ENCODE data around the gene ZNF354B. TPM values are rescaled to one million over a fixed set of nuclear protein-coding genes. Genes with fewer than 3 reads are reported as not detected.
"Not testable (repeated sequence)": the region's sequence is repeated elsewhere in the genome, so short reads cannot be mapped to it uniquely, and the experiment has no call there.

Gene ZNF354B
- total RNA-seq, 4 donors from 2014 or later, result 9.8 to 18.8 (median 15.4) TPM

DNA sequence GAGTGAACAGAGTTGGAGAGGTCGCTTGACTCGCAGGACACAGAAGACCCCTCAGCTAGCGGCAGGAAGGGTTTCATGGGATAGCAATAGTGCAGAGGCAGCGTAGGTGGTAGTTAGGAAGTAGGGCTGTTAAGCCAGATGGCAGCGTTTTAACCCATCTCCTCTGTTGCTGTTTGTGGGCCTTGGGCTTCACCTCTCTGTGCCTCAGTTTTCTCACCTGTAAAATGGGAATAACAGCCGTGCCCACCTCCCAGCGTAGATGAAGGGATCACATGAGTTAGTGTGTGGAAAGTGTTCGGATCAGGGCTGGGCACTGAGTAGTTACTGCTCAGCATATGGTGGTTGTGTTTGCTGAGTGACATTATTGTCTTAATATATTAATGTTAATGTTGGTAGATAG is 1.9 kb downstream of the ZNF354B start:
- Histone ChIP-seq H3K27me3 (no peaks in the 10 kb centered on the region), H3K27ac (replicated peaks in 1 of 4) (no peak overlapping the region), H3K4me1 (peaks cover 7 to 31% (median 24%) of the 10 kb centered on the region in 4 donors), H3K4me3 (no peak overlapping the region), H3K36me3 (peaks cover 3 to 35% (median 27%) of the 10 kb centered on the region in 4 donors), H3K9me3 (no peaks in the 10 kb centered on the region)
- WGBS, result 97% methylated on average over 8 of the region's 8 CpGs
- DNase-seq (ENCODE audit: extremely low spot score), result no peak
- intact Hi-C loops (cut with DNase I), result loop anchor here (5.0 kb wide), 1 partner anchor 81 kb away; the partner anchor contains the start of gene ZNF454
- TF ChIP-seq POLR2AphosphoS5 (IDR thresholded peaks at IDR 0.05), result no peak
- no peak for TF ChIP-seq EP300 (IDR thresholded peaks at IDR 0.05)
- no peak for TF ChIP-seq POLR2A (IDR thresholded peaks at IDR 0.05; ENCODE audit: low read depth)
- TF ChIP-seq, protein P1, sequence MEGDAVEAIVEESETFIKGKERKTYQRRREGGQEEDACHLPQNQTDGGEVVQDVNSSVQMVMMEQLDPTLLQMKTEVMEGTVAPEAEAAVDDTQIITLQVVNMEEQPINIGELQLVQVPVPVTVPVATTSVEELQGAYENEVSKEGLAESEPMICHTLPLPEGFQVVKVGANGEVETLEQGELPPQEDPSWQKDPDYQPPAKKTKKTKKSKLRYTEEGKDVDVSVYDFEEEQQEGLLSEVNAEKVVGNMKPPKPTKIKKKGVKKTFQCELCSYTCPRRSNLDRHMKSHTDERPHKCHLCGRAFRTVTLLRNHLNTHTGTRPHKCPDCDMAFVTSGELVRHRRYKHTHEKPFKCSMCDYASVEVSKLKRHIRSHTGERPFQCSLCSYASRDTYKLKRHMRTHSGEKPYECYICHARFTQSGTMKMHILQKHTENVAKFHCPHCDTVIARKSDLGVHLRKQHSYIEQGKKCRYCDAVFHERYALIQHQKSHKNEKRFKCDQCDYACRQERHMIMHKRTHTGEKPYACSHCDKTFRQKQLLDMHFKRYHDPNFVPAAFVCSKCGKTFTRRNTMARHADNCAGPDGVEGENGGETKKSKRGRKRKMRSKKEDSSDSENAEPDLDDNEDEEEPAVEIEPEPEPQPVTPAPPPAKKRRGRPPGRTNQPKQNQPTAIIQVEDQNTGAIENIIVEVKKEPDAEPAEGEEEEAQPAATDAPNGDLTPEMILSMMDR (IDR thresholded peaks at IDR 0.05), result no peak

DNA sequence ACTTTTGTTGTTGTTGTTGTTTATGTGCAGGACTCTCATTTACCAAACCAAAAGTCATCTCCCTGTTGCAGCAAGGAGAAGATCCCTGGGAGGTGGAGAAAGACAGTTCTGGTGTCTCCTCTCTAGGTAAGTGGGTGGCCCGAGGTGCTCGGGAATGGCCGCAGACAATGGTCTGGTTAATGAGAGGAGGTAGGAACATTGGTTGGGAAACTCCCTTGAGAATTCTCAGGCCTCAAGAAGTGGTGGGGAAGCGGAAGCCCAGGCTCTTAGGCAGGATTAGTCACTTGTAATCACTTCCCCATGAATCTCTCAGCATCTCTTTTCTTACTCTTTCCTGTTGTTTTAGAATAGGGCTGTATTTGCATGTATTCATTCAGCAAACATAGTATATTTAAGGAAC is 7.2 kb downstream of the ZNF354B start:
- Histone ChIP-seq H3K27me3 (no peaks in the 10 kb centered on the region), H3K27ac (replicated peaks in 1 of 4) (no peak overlapping the region), H3K4me3 (no peak overlapping the region), H3K4me1 (peaks cover 7 to 17% (median 13%) of the 10 kb centered on the region in 4 donors), H3K36me3 (peaks cover 35 to 88% (median 76%) of the 10 kb centered on the region in 4 donors), H3K9me3 (peaks cover 0 to 3% (median 0%) of the 10 kb centered on the region in 4 donors)
- intact Hi-C loops (cut with DNase I), result no loop called here
- WGBS, result 91% methylated on average over 4 of the region's 4 CpGs
- TF ChIP-seq POLR2AphosphoS5 (IDR thresholded peaks at IDR 0.05) (no peak), EP300 (IDR thresholded peaks at IDR 0.05) (no peak), POLR2A (IDR thresholded peaks at IDR 0.05; ENCODE audit: low read depth) (no peak)
- TF ChIP-seq, protein P1 (IDR thresholded peaks at IDR 0.05), result no peak
- no peak for DNase-seq (ENCODE audit: extremely low spot score)

DNA sequence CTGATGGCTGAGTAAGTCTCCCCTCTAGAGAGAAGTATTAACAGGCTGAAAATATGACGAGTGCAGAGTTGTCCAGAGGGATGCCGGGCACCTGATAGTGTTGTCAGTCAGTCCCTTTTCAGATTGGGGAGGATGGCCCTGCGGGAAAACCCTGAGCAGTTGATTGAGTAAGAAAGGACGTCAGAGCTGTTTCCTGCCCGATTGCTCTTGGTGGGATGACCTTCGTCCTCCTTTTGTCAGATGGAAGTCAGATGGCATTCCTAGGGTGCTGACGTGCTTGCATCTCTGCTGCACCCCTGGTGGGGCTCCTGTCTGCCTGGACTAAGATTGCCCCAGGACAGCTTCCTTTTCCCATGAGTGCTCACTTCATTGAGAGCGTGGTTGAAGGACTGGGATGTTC is 9.8 kb downstream of the ZNF354B start:
- H3K27me3 ChIP-seq, result no peaks in the 10 kb centered on the region
- DNase-seq (ENCODE audit: extremely low spot score), result no peak
- no peaks in the 10 kb centered on the region for H3K4me1 ChIP-seq
- intact Hi-C loops (cut with DNase I), result no loop called here
- no peak for TF ChIP-seq POLR2A (IDR thresholded peaks at IDR 0.05; ENCODE audit: low read depth)
- no peak for TF ChIP-seq POLR2AphosphoS5 (IDR thresholded peaks at IDR 0.05)
- TF ChIP-seq, protein P1 (IDR thresholded peaks at IDR 0.05), result no peak
- no peak for TF ChIP-seq EP300 (IDR thresholded peaks at IDR 0.05)
- WGBS, result 89% methylated on average over 8 of the region's 8 CpGs
- H3K4me3 ChIP-seq, result no peak overlapping the region
- no peak overlapping the region for H3K27ac ChIP-seq (replicated peaks in 1 of 4)
- peaks cover 0 to 23% (median 9%) of the 10 kb centered on the region in 4 donors for H3K9me3 ChIP-seq
- H3K36me3 ChIP-seq, result peaks cover 52 to 96% (median 83%) of the 10 kb centered on the region in 4 donors

DNA sequence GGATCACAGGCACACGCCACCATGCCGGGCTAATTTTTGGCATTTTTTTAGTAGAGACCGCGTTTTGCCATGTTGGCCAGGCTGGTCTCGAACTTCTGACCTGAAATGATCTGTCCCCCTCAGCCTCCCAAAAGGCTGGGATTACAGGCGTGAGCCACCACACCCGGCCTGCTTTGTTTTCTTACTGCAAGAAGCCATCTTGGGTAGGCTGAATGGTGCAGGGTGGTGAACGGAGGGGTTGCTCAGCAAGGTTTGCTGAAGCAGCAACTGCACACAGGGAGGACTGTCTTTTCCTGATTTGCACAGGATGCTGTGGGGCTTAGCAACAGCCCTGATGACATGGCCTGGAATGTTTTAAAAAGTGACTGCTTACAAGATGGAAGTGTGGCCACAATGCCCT is 10.7 kb downstream of the ZNF354B start:
- no peak overlapping the region for H3K27ac ChIP-seq (replicated peaks in 1 of 4)
- intact Hi-C loops (cut with DNase I), result no loop called here
- H3K36me3 ChIP-seq, result peaks cover 60 to 98% (median 88%) of the 10 kb centered on the region in 4 donors
- peaks cover 0 to 31% (median 9%) of the 10 kb centered on the region in 4 donors for H3K9me3 ChIP-seq
- WGBS, result 98% methylated on average over 8 of the region's 8 CpGs
- no peaks in the 10 kb centered on the region for H3K27me3 ChIP-seq
- no peak for TF ChIP-seq EP300 (IDR thresholded peaks at IDR 0.05)
- TF ChIP-seq POLR2AphosphoS5 (IDR thresholded peaks at IDR 0.05), result no peak
- TF ChIP-seq, protein P1 (IDR thresholded peaks at IDR 0.05), result no peak
- no peak for TF ChIP-seq POLR2A (IDR thresholded peaks at IDR 0.05; ENCODE audit: low read depth)
- no peaks in the 10 kb centered on the region for H3K4me1 ChIP-seq
- H3K4me3 ChIP-seq, result no peak overlapping the region
- DNase-seq (ENCODE audit: extremely low spot score), result no peak

DNA sequence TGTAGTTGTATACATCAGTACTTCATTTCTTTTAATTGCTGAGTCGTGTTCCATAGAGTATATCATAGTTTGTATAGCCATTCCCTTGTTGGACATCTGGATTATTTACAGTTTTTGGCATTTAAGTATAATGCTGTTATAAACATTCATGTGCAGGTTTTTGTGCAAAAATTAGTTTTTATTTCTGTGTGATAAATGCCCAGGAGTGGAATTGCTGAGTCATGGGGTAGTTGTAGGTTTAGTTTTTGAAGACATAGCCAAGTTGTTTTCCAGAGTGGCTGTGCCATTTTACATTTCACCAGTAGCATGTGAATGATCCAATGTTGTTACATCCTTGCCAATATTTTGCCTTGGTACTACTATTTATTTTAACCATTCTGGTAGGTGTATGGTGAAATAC is 12.5 kb downstream of the ZNF354B start:
- Histone ChIP-seq H3K36me3 (peaks cover 71 to 98% (median 84%) of the 10 kb centered on the region in 4 donors), H3K9me3 (peaks cover under 1 to 48% (median 16%) of the 10 kb centered on the region in 4 donors), H3K4me1 (no peaks in the 10 kb centered on the region), H3K27ac (replicated peaks in 1 of 4) (no peak overlapping the region), H3K4me3 (no peak overlapping the region), H3K27me3 (no peaks in the 10 kb centered on the region)
- WGBS, result 98% methylated on average over 1 of the region's 1 CpG
- intact Hi-C loops (cut with DNase I), result no loop called here
- DNase-seq (ENCODE audit: extremely low spot score), result no peak
- no peak for TF ChIP-seq POLR2AphosphoS5 (IDR thresholded peaks at IDR 0.05)
- TF ChIP-seq EP300 (IDR thresholded peaks at IDR 0.05), result no peak
- TF ChIP-seq, protein P1 (IDR thresholded peaks at IDR 0.05), result no peak
- no peak for TF ChIP-seq POLR2A (IDR thresholded peaks at IDR 0.05; ENCODE audit: low read depth)

DNA sequence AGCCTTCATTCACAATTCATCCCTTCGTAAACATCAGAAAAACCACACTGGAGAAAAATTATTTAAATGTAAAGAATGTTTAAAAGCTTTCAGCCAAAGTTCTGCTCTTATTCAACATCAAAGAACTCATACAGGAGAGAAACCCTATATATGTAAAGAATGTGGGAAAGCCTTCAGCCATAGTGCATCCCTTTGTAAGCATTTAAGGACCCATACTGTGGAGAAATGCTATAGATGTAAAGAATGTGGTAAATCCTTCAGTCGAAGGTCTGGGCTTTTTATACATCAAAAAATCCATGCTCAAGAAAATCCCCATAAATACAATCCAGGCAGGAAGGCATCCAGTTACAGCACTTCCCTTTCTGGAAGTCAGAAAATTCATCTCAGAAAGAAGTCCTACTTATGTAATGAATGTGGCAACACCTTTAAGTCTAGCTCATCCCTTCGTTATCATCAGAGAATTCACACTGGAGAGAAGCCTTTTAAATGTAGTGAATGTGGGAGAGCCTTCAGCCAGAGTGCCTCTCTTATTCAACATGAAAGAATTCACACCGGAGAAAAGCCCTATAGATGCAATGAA is 23.5 kb downstream of the ZNF354B start:
- H3K4me1 ChIP-seq; intact Hi-C loops (cut with DNase I); H3K4me3 ChIP-seq; H3K27me3 ChIP-seq; DNase-seq (ENCODE audit: extremely low spot score); H3K27ac ChIP-seq (replicated peaks in 1 of 4): not testable (repeated sequence)
- WGBS, result over 99% methylated on average over 4 of the region's 4 CpGs
- H3K36me3 ChIP-seq, result peaks cover 67 to 99% (median 79%) of the 10 kb centered on the region in 4 donors
- H3K9me3 ChIP-seq, result peaks cover 0 to 85% (median 70%) of the 10 kb centered on the region in 4 donors

All from esophagus muscularis mucosa (tissue), 4 donors.